HepG2 (cell line): Measurements from ENCODE around the gene NAGS. TPM values are rescaled to one million over a fixed set of nuclear protein-coding genes. Genes with fewer than 3 reads are reported as not detected.

Experiments used
- ATF4 ChIP-seq, 2 experiments: fragments of 450-650 bp in 1 of 2; sonication (generic) in 1 of 2; formaldehyde crosslinking; IDR thresholded peaks; 2 replicates each; pipeline versions ENCODE4 v1.5.0 to v1.8.0; 2020 to 2022; ENCODE audit warnings: mild to moderate bottlenecking in 1 of 2, missing genetic modification reagents in 1 of 2
- DR1 ChIP-seq: sonication (generic); formaldehyde crosslinking; IDR thresholded peaks from 2 replicates; pipeline ENCODE4 v1.8.0; 2021; ENCODE audit warnings: mild to moderate bottlenecking, missing genetic modification reagents, inconsistent platforms
- HDAC1 ChIP-seq: sonication (generic); formaldehyde crosslinking; IDR thresholded peaks from 2 replicates; pipeline ENCODE4 v1.5.1; 2020; ENCODE audit warnings: mild to moderate bottlenecking, missing genetic modification reagents
- LBX2 ChIP-seq: sonication (generic); formaldehyde crosslinking; IDR thresholded peaks from 2 replicates; pipeline ENCODE4 v1.5.0; 2020; ENCODE audit warnings: missing genetic modification reagents, mild to moderate bottlenecking, borderline replicate concordance
- PHF21A ChIP-seq: sonication (generic); formaldehyde crosslinking; IDR thresholded peaks from 2 replicates; pipeline ENCODE4 v1.5.0; 2020; ENCODE audit warnings: mild to moderate bottlenecking, missing genetic modification reagents
- RERE ChIP-seq: IDR thresholded peaks from 2 replicates; pipeline ENCODE4 v1.6.1; 2016; ENCODE audit warnings: low read depth, missing genetic modification reagents, missing compliant biosample characterization
- RFX3 ChIP-seq: IDR thresholded peaks from 2 replicates; pipeline ENCODE4 v1.6.1; 2016; ENCODE audit warnings: missing biosample characterization, missing genetic modification reagents
- RFXANK ChIP-seq: IDR thresholded peaks from 2 replicates; pipeline ENCODE4 v1.6.1; 2016
- TFDP1 ChIP-seq: IDR thresholded peaks from 2 replicates; pipeline ENCODE4 v1.6.1; 2016; ENCODE audit warnings: missing compliant biosample characterization, missing genetic modification reagents, borderline replicate concordance
- ZBTB14 ChIP-seq: sonication (generic); formaldehyde crosslinking; IDR thresholded peaks from 2 replicates; pipeline ENCODE4 v1.4.0; 2020; ENCODE audit warnings: missing genetic modification reagents
- ZNF296 ChIP-seq: sonication (generic); formaldehyde crosslinking; conservative IDR thresholded peaks from 2 replicates; pipeline ENCODE4 v1.5.0; 2020; ENCODE audit warnings: mild to moderate bottlenecking, missing genetic modification reagents
- ZNF317 ChIP-seq: sonication (generic); formaldehyde crosslinking; IDR thresholded peaks from 2 replicates; pipeline ENCODE4 v1.5.0; 2020; ENCODE audit warnings: mild to moderate bottlenecking, missing genetic modification reagents
- ZNF335 ChIP-seq: sonication (generic); formaldehyde crosslinking; IDR thresholded peaks from 2 replicates; pipeline ENCODE4 v1.4.0; 2020; ENCODE audit warnings: missing genetic modification reagents
- ZNF350 ChIP-seq: sonication (generic); formaldehyde crosslinking; IDR thresholded peaks from 2 replicates; pipeline ENCODE4 v1.4.0; 2020; ENCODE audit warnings: mild to moderate bottlenecking, low read depth, missing genetic modification reagents, borderline replicate concordance
- ZNF546 ChIP-seq: sonication (generic); formaldehyde crosslinking; conservative IDR thresholded peaks from 2 replicates; pipeline ENCODE4 v1.8.1; 2023; ENCODE audit warnings: mild to moderate bottlenecking, missing genetic modification reagents
- ZNF678 ChIP-seq: sonication (generic); formaldehyde crosslinking; IDR thresholded peaks from 2 replicates; pipeline ENCODE4 v1.4.0; 2020; ENCODE audit warnings: mild to moderate bottlenecking, missing genetic modification reagents
- ZSCAN29 ChIP-seq: sonication (generic); formaldehyde crosslinking; conservative IDR thresholded peaks from 2 replicates; pipeline ENCODE4 v1.4.0; 2020; ENCODE audit warnings: mild to moderate bottlenecking, missing genetic modification reagents
- polyA plus RNA-seq, 8 experiments: library from polyadenylated mRNA; depleted of rRNA in 3 of 8; stranded (reverse) in 7 of 8; unstranded in 1 of 8; fragments of >200 nt; fragmentation: Illumina TruSeq in 4 of 8; extraction: Trizol in 4 of 8; gene quantifications; 2 replicates each; pipeline versions ENCODE4 v1.2.1 to v1.2.3, GENCODE V29; 2011 to 2016; ENCODE audit warnings: low read depth in 4 of 8, missing spikeins in 1 of 8, mixed read lengths in 1 of 8; ENCODE audit not compliant: insufficient read depth in 1 of 8
- total RNA-seq, 5 experiments: library from RNA; depleted of rRNA; stranded (reverse); fragments of >200 nt; fragmentation: Illumina TruSeq; extraction: Trizol; gene quantifications; 2 replicates each; pipeline ENCODE4 v1.2.3, GENCODE V29; 2016; ENCODE audit warnings: low read depth in 1 of 5

NAGS gene
- total and polyA plus RNA-seq, 2 of the 13 experiments (the other 11 are each of a cell fraction or from before 2014, with no cell fraction given) = 4.3 to 5.1 TPM

- TF ChIP-seq RERE (CRISPR knock-in tag) (peak; percentile 99), ZBTB14 (CRISPR knock-in tag) (peak; percentile 89), DR1 (CRISPR knock-in tag) (0 out of 2 replicates have a peak, but pooled peaks have one; percentile 34), ZNF317 (CRISPR knock-in tag) (no peak), PHF21A (CRISPR knock-in tag) (peak; percentile 97), ZNF335 (CRISPR knock-in tag) (no peak), ZNF296 (peak; percentile 7; the same call in 1 of the 2 replicates), TFDP1 (peak; percentile 78; the same call in 1 of the 2 replicates), ZSCAN29 (CRISPR knock-in tag) (peak; percentile 87), RFX3 (CRISPR knock-in tag) (no peak), RFXANK (CRISPR knock-in tag) (no peak), LBX2 (CRISPR knock-in tag) (no peak), ZNF350 (CRISPR knock-in tag) (peak; percentile 86), ATF4 (CRISPR knock-in tag; IDR thresholded peaks at IDR 0.05) (peak in 1 of 2 experiments; percentile 71; a peak in 1 of 4 replicates), ZNF678 (peak; percentile 47; the same call in 1 of the 2 replicates), HDAC1 (CRISPR knock-in tag) (peak; percentile 99), ZNF546 (CRISPR knock-in tag) (peak; percentile 86; the same call in 1 of the 2 replicates)
These were observed 20.7 kb upstream of the NAGS start (continued) for GRCh38 chr17:43983515-43984411.
